HCT116 (cell line): ENCODE data around the gene ING4.

Experiments used
- CTCF ChIP-seq, 3 experiments: fragments of 200-600 bp in 1 of 3; sonication (generic) in 1 of 3; IDR thresholded peaks in 2 of 3; conservative IDR thresholded peaks in 1 of 3; 2 replicates each; pipeline ENCODE4 v1.5.1; 2012 to 2017; ENCODE audit warnings: low read depth in 2 of 3, low read length in 2 of 3, antibody characterized with exemption in 1 of 3, borderline replicate concordance in 1 of 3, control low read depth in 1 of 3, mild to moderate bottlenecking in 1 of 3, mixed read lengths in 1 of 3, mixed run types in 1 of 3, moderate library complexity in 1 of 3; ENCODE audit not compliant: insufficient read depth in 1 of 3
- SP1 ChIP-seq: IDR thresholded peaks from 2 replicates; pipeline ENCODE4 v1.6.1; 2012; ENCODE audit warnings: low read depth
- ZNF274 ChIP-seq: fragments of 200-500 bp; sonication (Bioruptor generic); IDR thresholded peaks from 2 replicates; pipeline ENCODE4 v1.6.1; 2014; ENCODE audit warnings: mild to moderate bottlenecking, low read depth, low read length, inconsistent platforms

GRCh38 chr12:6664902-6665301 lies 2.0 kb upstream of the ING4 start:
- no peak for TF ChIP-seq SP1
- TF ChIP-seq ZNF274: no peak
- TF ChIP-seq CTCF (IDR thresholded peaks at IDR 0.05 in 2 of 3, conservative IDR thresholded peaks at IDR 0.05 in 1 of 3; ENCODE audit: borderline replicate concordance in 1 of 3, insufficient read depth in 1 of 3, low read depth in 2 of 3, low read length in 2 of 3): no peak
